ENCODE results near the gene EXOC7.
"Not testable (repeated sequence)": the region's sequence is repeated elsewhere in the genome, so short reads cannot be mapped to it uniquely, and the experiment has no call there.

The EXOC7 gene

GRCh38 chr17:76072148-76072858, 31.3 kb downstream of the EXOC7 start, which contains the start of gene SRP68:
TSS of gene SRP68 (minus strand) at chr17:76072517. CDS start at chr17:76072491, 26 bp downstream.
- DNase-seq: peak; percentile 48

- no peak for DNase-seq
Measured at GRCh38 chr17:76071531-76072147, 31.9 kb downstream of the EXOC7 start.

GRCh38 chr17:76065775-76066174, 37.8 kb downstream of the EXOC7 start:
- no peak for DNase-seq

- DNase-seq: no peak
Measured at GRCh38 chr17:76063875-76064546, 39.6 kb downstream of the EXOC7 start.

DNA sequence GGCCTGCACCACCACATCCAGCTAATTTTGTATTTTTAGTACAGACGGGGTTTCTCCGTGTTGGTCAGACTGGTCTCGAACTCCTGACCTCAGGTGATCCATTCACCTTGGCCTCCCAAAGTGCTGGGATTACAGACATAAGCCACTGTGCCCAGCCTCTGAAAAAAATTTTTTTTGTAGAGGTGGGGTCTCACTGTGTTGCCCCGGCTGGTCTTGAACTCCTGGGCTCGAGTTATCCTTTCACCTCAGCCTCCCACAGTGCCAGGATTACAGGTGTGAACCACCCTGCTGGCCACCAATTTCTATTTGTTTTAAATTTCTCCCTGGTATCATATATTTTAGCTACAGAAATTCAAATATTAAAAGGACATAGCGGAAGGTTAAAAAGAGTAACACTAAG, 45.3 kb downstream of the EXOC7 start:
- DNase-seq: not testable (repeated sequence)

DNA sequence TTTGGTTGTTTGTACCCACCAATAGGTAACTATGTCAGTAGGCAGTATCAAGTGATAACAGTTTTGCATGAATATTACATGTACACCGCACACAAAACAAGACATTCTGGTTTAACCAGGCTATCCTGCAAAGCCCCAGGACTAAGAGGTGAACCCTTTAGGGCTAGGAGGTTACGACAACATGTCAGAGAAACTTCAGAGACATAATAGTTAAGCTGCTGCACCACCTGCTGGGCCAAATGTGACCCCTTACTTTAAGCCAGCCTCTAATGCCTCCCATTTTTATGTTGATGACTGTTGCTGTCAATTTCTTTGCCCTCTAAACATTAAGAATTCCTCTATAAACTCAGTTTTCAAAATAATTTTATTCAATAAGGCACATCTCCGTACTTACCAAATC, 46.7 kb downstream of the EXOC7 start:
- no peak for DNase-seq

GRCh38 chr17:76054112-76054476, 49.5 kb downstream of the EXOC7 start:
- no peak for DNase-seq

GRCh38 chr17:76053246-76054111, 50.1 kb downstream of the EXOC7 start:
- no peak for DNase-seq

DNA sequence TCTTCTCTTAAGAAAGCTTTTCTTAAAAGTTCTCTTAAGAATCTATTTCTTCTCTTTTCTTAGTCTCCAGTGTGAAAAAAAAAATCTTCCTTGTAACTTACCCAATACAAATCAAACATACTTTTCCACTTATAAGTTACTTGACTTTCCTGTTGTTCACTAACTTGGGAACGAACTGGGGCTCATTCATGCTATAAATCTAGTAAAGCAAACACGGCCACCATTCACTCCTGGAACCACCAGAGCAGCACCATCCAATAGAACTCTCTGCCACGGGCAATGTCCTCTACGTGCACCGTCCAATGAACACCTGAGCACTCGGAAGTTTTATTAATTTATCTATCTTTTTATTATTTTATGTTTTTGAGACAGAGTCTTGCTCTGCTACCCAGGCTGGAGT, 52.0 kb downstream of the EXOC7 start:
- DNase-seq: no peak

DNA sequence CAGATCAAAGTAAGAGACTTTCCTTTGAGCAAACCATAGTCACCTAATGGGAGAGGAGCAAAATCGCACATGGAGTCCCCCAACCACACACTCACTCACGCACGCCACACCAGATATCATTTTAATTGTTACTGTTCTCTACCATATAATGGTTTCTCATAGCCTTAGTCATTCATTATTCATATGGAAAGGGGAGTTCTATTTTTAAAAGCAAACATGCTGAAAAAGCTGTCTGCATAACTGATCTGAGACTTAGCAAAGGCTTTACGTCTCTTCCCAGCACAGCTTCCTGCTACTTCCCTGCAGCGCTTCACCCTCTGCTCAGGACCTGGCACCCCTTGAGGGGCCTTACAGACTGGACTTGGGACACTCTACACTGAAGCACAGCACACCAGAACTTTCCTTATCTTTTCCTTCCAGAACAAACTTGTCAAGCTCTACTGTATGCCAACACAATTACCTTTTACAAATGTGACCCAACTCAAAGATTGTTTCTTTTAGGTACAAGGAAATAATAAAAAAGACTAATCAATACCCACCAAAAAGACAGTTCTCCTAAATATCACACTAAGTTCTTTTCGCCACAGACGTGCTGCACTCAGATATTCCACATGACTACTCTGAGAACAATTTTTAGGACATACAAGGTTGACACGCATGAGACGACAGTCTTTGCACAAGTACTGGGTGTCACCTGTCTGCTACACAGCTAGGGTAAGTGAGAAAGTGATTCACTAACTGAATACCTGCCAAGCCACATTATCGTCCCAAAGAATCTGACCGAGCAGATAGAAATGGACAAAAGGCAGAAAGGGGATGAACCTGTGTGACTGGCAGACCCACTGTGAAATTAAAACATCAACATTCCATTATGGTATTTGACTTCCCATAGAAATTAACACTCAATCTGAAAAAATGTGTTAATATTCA, 52.8 kb downstream of the EXOC7 start:
- DNase-seq: no peak

DNA sequence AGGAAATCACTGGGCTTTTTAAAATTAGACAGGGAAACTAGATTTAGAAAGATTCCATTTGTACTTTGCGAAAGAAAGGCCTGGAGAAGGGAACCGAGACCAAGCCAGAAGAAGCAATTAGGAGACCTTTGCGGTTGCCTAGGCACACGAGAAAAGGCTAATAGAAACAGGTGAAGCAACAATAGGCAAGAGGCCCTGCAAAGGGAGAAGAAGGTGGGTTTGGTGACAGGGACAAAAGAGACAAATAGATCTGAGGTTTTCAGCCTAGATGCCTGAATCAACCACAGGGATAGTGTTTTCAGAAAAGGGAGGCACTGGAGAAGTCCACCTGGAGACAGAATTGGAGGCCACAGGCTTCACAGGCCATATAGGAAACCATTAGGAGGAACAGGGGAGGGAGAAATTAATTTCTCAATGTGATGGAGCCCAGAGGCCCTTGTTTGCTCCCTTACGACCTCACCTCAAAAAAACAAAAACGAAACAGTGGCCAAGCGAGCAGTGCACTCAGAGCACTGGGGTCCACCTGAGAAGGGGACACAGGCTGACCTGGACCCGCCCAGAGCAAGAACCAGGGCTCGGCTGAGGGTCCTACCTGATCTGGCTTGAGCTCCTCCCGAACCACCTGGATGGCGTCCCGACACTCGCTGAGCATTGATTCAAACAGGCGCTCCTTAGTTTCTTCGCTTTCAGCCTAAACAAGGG, 53.6 kb downstream of the EXOC7 start:
- no peak for DNase-seq

- DNase-seq: no peak
Measured at GRCh38 chr17:76049239-76049638, 54.3 kb downstream of the EXOC7 start.

- DNase-seq: no peak
Measured at GRCh38 chr17:76048711-76049110, 54.9 kb downstream of the EXOC7 start.

DNA sequence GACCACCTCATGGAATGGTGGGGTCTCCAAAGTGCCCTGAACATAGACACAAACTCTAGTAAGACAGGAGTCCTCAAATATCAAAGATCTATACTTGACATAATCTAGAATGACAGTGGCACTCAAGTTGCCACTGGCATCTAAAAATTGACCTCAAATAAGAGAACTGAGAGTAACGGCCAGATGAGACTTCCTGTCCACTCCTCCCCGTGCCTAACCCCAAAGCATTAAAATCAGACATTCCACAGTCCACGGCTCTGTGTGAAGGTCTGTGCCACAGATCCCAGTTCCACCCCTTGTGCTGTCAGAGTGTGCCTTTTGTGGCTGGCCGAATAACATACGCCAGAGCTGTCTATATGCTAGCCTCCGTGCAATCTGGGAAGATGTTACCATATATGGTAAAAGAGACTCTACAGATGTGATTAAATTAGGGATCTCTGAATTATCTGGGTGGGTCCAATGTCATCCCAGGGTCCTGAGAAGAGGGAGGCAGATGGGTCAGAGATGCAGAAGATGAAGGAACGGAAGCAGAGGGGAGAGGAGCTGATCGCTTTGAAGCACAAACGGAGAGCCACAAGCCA, 55.5 kb downstream of the EXOC7 start:
- DNase-seq: no peak

- no peak for DNase-seq
Measured at GRCh38 chr17:76046064-76046463, 57.5 kb downstream of the EXOC7 start.

- not testable (repeated sequence) for DNase-seq
Measured at GRCh38 chr17:76044475-76045007, 59.0 kb downstream of the EXOC7 start.

GRCh38 chr17:76042868-76043267, 60.7 kb downstream of the EXOC7 start:
- DNase-seq: not testable (repeated sequence)

GRCh38 chr17:76040376-76040775, 63.2 kb downstream of the EXOC7 start:
- DNase-seq: no peak

GRCh38 chr17:76039121-76039520, 64.5 kb downstream of the EXOC7 start:
- no peak for DNase-seq

DNA sequence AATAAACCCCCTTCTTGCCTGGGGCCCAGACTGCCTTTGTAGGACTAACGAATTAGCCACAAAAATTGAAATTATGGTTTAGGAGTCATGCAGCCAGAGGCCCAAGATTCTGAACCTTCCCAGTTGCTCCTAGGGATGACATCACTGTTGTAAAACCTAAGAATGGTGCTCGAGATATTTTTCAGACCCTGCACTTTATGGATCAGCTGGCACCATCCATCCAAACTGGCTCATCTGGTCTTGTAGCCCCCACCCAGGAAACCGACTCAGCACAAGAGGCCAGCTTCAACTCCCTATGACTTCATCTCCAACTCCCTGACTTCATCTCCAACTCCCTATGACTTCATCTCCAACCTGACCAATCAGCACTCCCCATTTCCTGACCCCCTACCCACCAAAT, 65.5 kb downstream of the EXOC7 start:
- no peak for DNase-seq

All from cortex of kidney (tissue), 1 donor.